ENCODE data around the gene GMPPA.

DNA sequence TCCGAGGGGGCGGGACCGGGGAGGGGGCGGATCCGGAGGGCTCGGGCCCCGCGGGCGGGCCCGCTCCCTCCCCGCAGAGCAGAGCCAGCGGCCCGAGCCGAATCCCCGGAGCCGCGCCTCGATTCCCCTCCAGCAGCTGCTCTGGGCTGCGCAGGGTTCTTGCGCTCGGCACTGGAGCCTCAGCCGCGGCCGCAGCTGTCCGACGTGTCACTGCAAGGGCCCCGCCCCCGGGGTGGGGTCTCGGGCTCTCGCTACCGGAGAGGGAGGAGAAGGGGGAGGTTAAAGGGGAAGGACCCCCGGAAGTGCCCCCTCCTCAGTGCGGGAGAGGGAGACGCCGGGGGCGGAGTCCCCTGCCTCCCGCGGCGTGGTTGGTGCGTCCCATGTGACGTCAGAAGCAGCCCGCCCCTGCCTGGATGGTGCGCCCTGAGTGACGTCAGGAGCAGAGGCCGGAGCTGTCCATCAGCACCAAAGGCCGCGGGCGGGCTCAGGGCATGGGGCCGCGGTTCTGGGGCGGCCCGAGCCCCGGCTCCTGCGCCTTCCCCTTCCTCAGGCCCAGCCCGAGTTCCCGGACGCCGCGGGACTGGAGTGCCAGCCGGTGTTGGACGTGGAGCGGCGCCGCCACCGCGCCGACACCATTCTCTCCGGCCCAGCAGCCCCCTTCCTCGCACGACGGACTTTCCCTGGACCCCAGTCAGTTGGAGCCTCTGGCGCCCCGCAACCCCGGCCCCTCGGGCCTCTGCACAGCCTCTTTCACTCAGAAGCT lies 45.1 kb downstream of the GMPPA start, which contains the start of the genes CHPF and TMEM198:
- peak in 1 of 6 experiments; percentile 8 for TF ChIP-seq CTCF (IDR thresholded peaks at IDR 0.05)
- TF ChIP-seq POLR2A (IDR thresholded peaks at IDR 0.05): peak in 3 of 4 donors; percentile 19 to 76 (median 58)
